Measurements from ENCODE around the gene TSKS. TPM values are rescaled to one million over a fixed set of nuclear protein-coding genes. Genes with fewer than 3 reads are reported as not detected.

TSKS gene
- total and polyA plus RNA-seq, 2 donors (not counting 3 experiments of a cell fraction or from before 2014, with no cell fraction given): 0.03 TPM; not detected in 1

- H3K9me1 ChIP-seq (replicated peaks; ENCODE audit: control insufficient read depth, extremely low read depth, insufficient read depth, low read length): no peaks in the 10 kb centered on the region
- no peak overlapping the region for H3K9ac ChIP-seq (replicated peaks; ENCODE audit: extremely low read depth, insufficient read depth, low read length)
- no peak overlapping the region for H2AFZ ChIP-seq (ENCODE audit: low read depth, low read length)
- H3K9me3 ChIP-seq (replicated peaks; ENCODE audit: control insufficient read depth, insufficient read depth, low read length): no peaks in the 10 kb centered on the region
- intact Hi-C loops (cut with micrococcal nuclease) (no loop called here), dilution Hi-C loops (cut with MboI; ENCODE audit: extremely low pct_ligation_motif_present, low sequenced_read_pairs) (no loop called here)
- no peaks in the 10 kb centered on the region for H3K27me3 ChIP-seq (ENCODE audit: control insufficient read depth in 2 of 2, insufficient read depth in 2 of 2, low read length in 2 of 2)
- TF ChIP-seq POLR2AphosphoS5 (IDR thresholded peaks at IDR 0.05; ENCODE audit: insufficient read depth, low read depth, low read length) (no peak), MAX (IDR thresholded peaks at IDR 0.05; ENCODE audit: insufficient read depth, insufficient read length) (no peak), POLR2A (IDR thresholded peaks at IDR 0.05; ENCODE audit: low read depth, low read length) (no peak), FOS (IDR thresholded peaks at IDR 0.05; ENCODE audit: borderline replicate concordance, insufficient read depth, low read length) (no peak), MYC (IDR thresholded peaks at IDR 0.05; ENCODE audit: low read depth, low read length) (no peak), EZH2 (IDR thresholded peaks at IDR 0.05; ENCODE audit: borderline replicate concordance, low read depth, low read length, severe bottlenecking) (no peak), JUN (IDR thresholded peaks at IDR 0.05; ENCODE audit: borderline replicate concordance, insufficient read depth, insufficient read length, low read depth) (no peak), GATA2 (IDR thresholded peaks at IDR 0.05; ENCODE audit: insufficient read depth, insufficient read length, low read depth, low read length) (no peak)
- TF ChIP-seq, protein P1, sequence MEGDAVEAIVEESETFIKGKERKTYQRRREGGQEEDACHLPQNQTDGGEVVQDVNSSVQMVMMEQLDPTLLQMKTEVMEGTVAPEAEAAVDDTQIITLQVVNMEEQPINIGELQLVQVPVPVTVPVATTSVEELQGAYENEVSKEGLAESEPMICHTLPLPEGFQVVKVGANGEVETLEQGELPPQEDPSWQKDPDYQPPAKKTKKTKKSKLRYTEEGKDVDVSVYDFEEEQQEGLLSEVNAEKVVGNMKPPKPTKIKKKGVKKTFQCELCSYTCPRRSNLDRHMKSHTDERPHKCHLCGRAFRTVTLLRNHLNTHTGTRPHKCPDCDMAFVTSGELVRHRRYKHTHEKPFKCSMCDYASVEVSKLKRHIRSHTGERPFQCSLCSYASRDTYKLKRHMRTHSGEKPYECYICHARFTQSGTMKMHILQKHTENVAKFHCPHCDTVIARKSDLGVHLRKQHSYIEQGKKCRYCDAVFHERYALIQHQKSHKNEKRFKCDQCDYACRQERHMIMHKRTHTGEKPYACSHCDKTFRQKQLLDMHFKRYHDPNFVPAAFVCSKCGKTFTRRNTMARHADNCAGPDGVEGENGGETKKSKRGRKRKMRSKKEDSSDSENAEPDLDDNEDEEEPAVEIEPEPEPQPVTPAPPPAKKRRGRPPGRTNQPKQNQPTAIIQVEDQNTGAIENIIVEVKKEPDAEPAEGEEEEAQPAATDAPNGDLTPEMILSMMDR (IDR thresholded peaks at IDR 0.05; ENCODE audit: extremely low read depth in 1 of 2, insufficient read depth in 1 of 2, low read depth in 1 of 2, low read length in 2 of 2): no peak
- H3K27ac ChIP-seq (ENCODE audit: insufficient read depth, low read depth, low read length): no peak overlapping the region
- DNase-seq (ENCODE audit: low read depth, low spot score): no peak
- H3K4me2 ChIP-seq (ENCODE audit: insufficient read depth, low read length): no peak overlapping the region
- BruUV-seq (replicated peaks): no TSS peak
- FAIRE-seq: no peak
- ChIA-PET POLR2A (no interaction called here), CTCF (no interaction called here)
- H4K20me1 ChIP-seq (replicated peaks; ENCODE audit: control insufficient read depth, extremely low read depth, insufficient read depth, low read length): no peaks in the 10 kb centered on the region
- H3K4me1 ChIP-seq (ENCODE audit: control insufficient read depth, extremely low read depth, insufficient read depth, low read length): no peaks in the 10 kb centered on the region
- peaks cover 6 to 35% of the 10 kb centered on the region in 2 experiments for H3K36me3 ChIP-seq (ENCODE audit: control insufficient read depth in 2 of 2, extremely low read depth in 1 of 2, insufficient read depth in 2 of 2, low read length in 2 of 2)
- H3K4me3 ChIP-seq (replicated peaks in 1 of 3; ENCODE audit: insufficient read depth in 1 of 3, low read depth in 1 of 3, low read length in 3 of 3): no peak overlapping the region
- H3K79me2 ChIP-seq (ENCODE audit: control insufficient read depth, insufficient read depth, low read length): no peaks in the 10 kb centered on the region
These were observed 25.8 kb upstream of the TSKS start for GRCh38 chr19:49788857-49789256.

All from endothelial cell of umbilical vein (primary cell).